ENCODE measurements around the gene CUX1.
"Not testable (repeated sequence)": the region's sequence is repeated elsewhere in the genome, so short reads cannot be mapped to it uniquely, and the experiment has no call there.

The CUX1 gene

GRCh38 chr7:101869901-101870290 is 52.5 kb downstream of the CUX1 start:
- DNase-seq (ENCODE audit: low read depth in 2 of 2), result no peak

- no peak for DNase-seq (ENCODE audit: low read depth in 2 of 2)
Observed at GRCh38 chr7:101870361-101871062, 53.1 kb downstream of the CUX1 start.

GRCh38 chr7:101871351-101871750 is 53.9 kb downstream of the CUX1 start:
- no peak for DNase-seq (ENCODE audit: low read depth in 2 of 2)

GRCh38 chr7:101874028-101874427 is 56.6 kb downstream of the CUX1 start:
- DNase-seq (ENCODE audit: low read depth in 2 of 2), result no peak

GRCh38 chr7:101875283-101875846 is 57.9 kb downstream of the CUX1 start:
- DNase-seq (ENCODE audit: low read depth in 2 of 2), result no peak

- DNase-seq (ENCODE audit: low read depth in 2 of 2), result no peak
Observed at GRCh38 chr7:101877882-101878591, 60.6 kb downstream of the CUX1 start.

- no peak for DNase-seq (ENCODE audit: low read depth in 2 of 2)
Observed at GRCh38 chr7:101878938-101879337, 61.5 kb downstream of the CUX1 start.

- DNase-seq (ENCODE audit: low read depth in 2 of 2), result no peak
Observed at GRCh38 chr7:101879565-101879964, 62.1 kb downstream of the CUX1 start.

- no peak for DNase-seq (ENCODE audit: low read depth in 2 of 2)
Observed at GRCh38 chr7:101880282-101881054, 63.0 kb downstream of the CUX1 start.

- no peak for DNase-seq (ENCODE audit: low read depth in 2 of 2)
Observed at GRCh38 chr7:101882005-101882421, 64.6 kb downstream of the CUX1 start.

GRCh38 chr7:101882595-101883564 is 65.5 kb downstream of the CUX1 start:
- DNase-seq (ENCODE audit: low read depth in 2 of 2), result no peak

- DNase-seq (ENCODE audit: low read depth in 2 of 2), result peak in 1 of 2 experiments; percentile 1
Observed at GRCh38 chr7:101884671-101885596, 67.5 kb downstream of the CUX1 start.

GRCh38 chr7:101885597-101885955 is 68.2 kb downstream of the CUX1 start:
- no peak for DNase-seq (ENCODE audit: low read depth in 2 of 2)

- DNase-seq (ENCODE audit: low read depth in 2 of 2), result not testable (repeated sequence)
Observed at GRCh38 chr7:101887352-101887751, 69.9 kb downstream of the CUX1 start.

GRCh38 chr7:101888564-101888963 is 71.1 kb downstream of the CUX1 start:
- not testable (repeated sequence) for DNase-seq (ENCODE audit: low read depth in 2 of 2)

GRCh38 chr7:101890749-101891523 is 73.5 kb downstream of the CUX1 start:
- no peak for DNase-seq (ENCODE audit: low read depth in 2 of 2)

GRCh38 chr7:101891936-101892640 is 74.7 kb downstream of the CUX1 start:
- no peak for DNase-seq (ENCODE audit: low read depth in 2 of 2)

- no peak for DNase-seq (ENCODE audit: low read depth in 2 of 2)
Observed at GRCh38 chr7:101893341-101894082, 76.1 kb downstream of the CUX1 start.

All from stimulated activated CD4-positive, alpha-beta T cell treated with anti-CD3 and anti-CD28 coated beads, Interleukin-12 subunit alpha, Interleukin-12 subunit beta, amount 100 ng/mL, for 24 hours (primary cell).